Esophagus squamous epithelium (tissue), 4 donors: ENCODE measurements around the gene CDKAL1.

ENCODE experiments used
- CTCF ChIP-seq, 6 experiments: fragments of 450-650 bp in 4 of 6; fragments of 200-600 bp in 2 of 6; sonication (generic) in 2 of 6; IDR thresholded peaks; one replicate each; pipeline ENCODE4 v1.5.1; 2016 to 2019; ENCODE audit warnings: antibody characterized with exemption in 6 of 6, mild to moderate bottlenecking in 4 of 6, moderate library complexity in 4 of 6
- POLR2A ChIP-seq, 4 donors: fragments of 450-650 bp; IDR thresholded peaks; one replicate each; pipeline ENCODE4 v1.6.1; 2017; ENCODE audit warnings: antibody characterized with exemption in 4 of 4, mild to moderate bottlenecking in 4 of 4, moderate library complexity in 3 of 4

GRCh38 chr6:21135484-21136013 lies 601.3 kb downstream of the CDKAL1 start:
- TF ChIP-seq POLR2A (IDR thresholded peaks at IDR 0.05) (no peak), CTCF (IDR thresholded peaks at IDR 0.05) (no peak)
